Heart left ventricle (tissue), 16 donors: ENCODE results near the gene CHRNA1. TPM values are rescaled to one million over a fixed set of nuclear protein-coding genes. Genes with fewer than 3 reads are reported as not detected.
"Not testable (repeated sequence)": the region's sequence is repeated elsewhere in the genome, so short reads cannot be mapped to it uniquely, and the experiment has no call there.

Experiments used
- ATAC-seq, 4 donors: fragments of 200-7000 bp; cut with Tn5 transposase; one replicate each; pipeline ENCODE4 v1.9.1; 2020 to 2022; ENCODE audit warnings: moderate library complexity in 4 of 4, mild to moderate bottlenecking in 3 of 4, moderate number of reproducible peaks in 1 of 4
- DNase-seq, 5 donors: peaks; one replicate each; pipeline ENCODE4 v3.0.0-alpha.2; 2020
- H3K27ac ChIP-seq, 12 donors: fragments of 200-600 bp; sonication (generic) in 4 of 12; one replicate each; pipeline versions ENCODE4 v1.5.0 to v1.8.0; 2016 to 2022; ENCODE audit warnings: mild to moderate bottlenecking in 2 of 12
- H3K27me3 ChIP-seq, 9 donors: fragments of 200-600 bp; sonication (generic) in 2 of 9; one replicate each; pipeline versions ENCODE4 v1.5.1 to v1.8.0; 2016 to 2022; ENCODE audit warnings: mild to moderate bottlenecking in 3 of 9
- H3K36me3 ChIP-seq, 9 donors: fragments of 200-600 bp; sonication (generic) in 2 of 9; one replicate each; pipeline versions ENCODE4 v1.5.0 to v1.8.0; 2018 to 2022; ENCODE audit warnings: mild to moderate bottlenecking in 2 of 9
- H3K4me1 ChIP-seq, 12 donors: fragments of 200-600 bp; sonication (generic) in 4 of 12; one replicate each; pipeline versions ENCODE4 v1.5.0 to v1.8.0; 2016 to 2022; ENCODE audit warnings: mild to moderate bottlenecking in 3 of 12
- H3K4me3 ChIP-seq, 12 donors: fragments of 200-600 bp; sonication (generic) in 4 of 12; one replicate each; pipeline versions ENCODE4 v1.5.0 to v1.8.0; 2017 to 2022; ENCODE audit warnings: mild to moderate bottlenecking in 9 of 12, moderate library complexity in 4 of 12
- H3K9me3 ChIP-seq, 12 donors: fragments of 200-600 bp; sonication (generic) in 4 of 12; one replicate each; pipeline versions ENCODE4 v1.5.0 to v1.8.0; 2016 to 2022; ENCODE audit warnings: mild to moderate bottlenecking in 1 of 12
- CTCF ChIP-seq, 12 donors: fragments of 200-600 bp; sonication (generic) in 4 of 12; IDR thresholded peaks; one replicate each; pipeline versions ENCODE4 v1.5.0 to v1.8.0; 2018 to 2022; ENCODE audit warnings: antibody characterized with exemption in 12 of 12, mild to moderate bottlenecking in 5 of 12
- POLR2A ChIP-seq, 2 donors: fragments of 450-650 bp; IDR thresholded peaks; one replicate each; pipeline ENCODE4 v1.6.1; 2017; ENCODE audit warnings: antibody characterized with exemption in 2 of 2, mild to moderate bottlenecking in 2 of 2, moderate library complexity in 2 of 2
- WGBS, 4 donors: extraction: QIAGEN DNeasy Blood & Tissue Kit in 2 of 4; methylation state at CpG; one replicate each; pipeline versions ENCODE4 v1.1.5 to v1.1.7; 2013 to 2018; 5-methylcytosine and 5-hydroxymethylcytosine counted together
- intact Hi-C, 10 donors: fragments of 100-400 bp; cut with DNase I; formaldehyde crosslinking; loops; one replicate each; pipeline versions ENCODE4 v1.11.1 to v1.14.2; 2022
- polyA plus RNA-seq, 2 donors: library from polyadenylated mRNA; stranded (reverse); fragments of 200-250 nt; gene quantifications; one replicate each; pipeline ENCODE4 v1.2.3, GENCODE V29; 2013
- total RNA-seq, 9 donors: library from RNA; depleted of rRNA in 2 of 9; stranded (reverse); fragments of >200 nt in 2 of 9; fragmentation: NEBNext Ultra II Directional in 3 of 9; extraction: Animal tissue kit (Norgen Biotek cat#: 25700) in 3 of 9; gene quantifications; one replicate each; pipeline versions ENCODE4 v1.1.0 to v1.2.4, GENCODE V29; 2016 to 2023
- donor health status: ischemic (EF 13 %, LVEDD 7.1; RV severe dilation, severe dysfunction).
- donor health status: healthy with polysubstance abuse.
- donor health status: DM: no; HTN: yes; CAD: no.
- donor health status: DM: no; HTN: no; CAD: no.
- donor health status: ischemic (EF 25% LVEDD 6.9; RV normal size, moderate dysfunction).
- donor health status: ischemic (EF 25% LVEDD 5.7; RV mildly dilated, moderate dysfunction).
- donor health status: healthy.
- donor health status: DM: yes; HTN: yes; CAD: no.
- donor health status: ischemic (EF 35%, LVEDD 5.7; RV mildly dilated, moderate dysfunction).
- donor health status: nonischemic (EF 11% LVEDD 7.7; RV severe dilation, severe dysfunction).
- donor health status: DM: yes; HTN: yes; CAD: no.
- donor health status: PGD.
- donor health status: ischemic (EF 29% LVEDD 5.4; RV normal size, mild dysfunction).
- donor health status: nonischemic (EF 23%, LVEDD 6.1; RV moderate dilation, normal function).

CHRNA1 gene
- total and polyA plus RNA-seq, 11 donors = 0.07 to 1.8 (median 0.86) TPM; not detected in 3

- no peak overlapping the region for H3K27ac ChIP-seq
- ATAC-seq = no peak
- no peaks in the 10 kb centered on the region for H3K4me1 ChIP-seq
- no peaks in the 10 kb centered on the region for H3K36me3 ChIP-seq
- TF ChIP-seq POLR2A (IDR thresholded peaks at IDR 0.05) (no peak), CTCF (IDR thresholded peaks at IDR 0.05) (no peak)
- peaks cover 0 to 4% (median 0%) of the 10 kb centered on the region in 9 donors for H3K27me3 ChIP-seq
- H3K9me3 ChIP-seq = no peaks in the 10 kb centered on the region
- intact Hi-C loops = no loop called here
- no peak for DNase-seq
- no peak overlapping the region for H3K4me3 ChIP-seq
- 89 to 100% (median 95%) methylated on average over 2 of the region's 2 CpGs for WGBS, 4 donors
Observed at GRCh38 chr2:174713686-174714085, 50.6 kb downstream of the CHRNA1 start.

- H3K4me3 ChIP-seq = no peak overlapping the region
- 86 to 91% (median 89%) methylated on average over 6 of the region's 6 CpGs for WGBS, 4 donors
- H3K36me3 ChIP-seq = no peaks in the 10 kb centered on the region
- no peaks in the 10 kb centered on the region for H3K4me1 ChIP-seq
- no peak for ATAC-seq
- H3K9me3 ChIP-seq = no peaks in the 10 kb centered on the region
- intact Hi-C loops = no loop called here
- peaks cover 0 to 15% (median 0%) of the 10 kb centered on the region in 9 donors for H3K27me3 ChIP-seq
- no peak overlapping the region for H3K27ac ChIP-seq
- no peak for TF ChIP-seq CTCF (IDR thresholded peaks at IDR 0.05)
- TF ChIP-seq POLR2A (IDR thresholded peaks at IDR 0.05) = no peak
- DNase-seq = no peak
Observed at GRCh38 chr2:174711206-174711605, 53.1 kb downstream of the CHRNA1 start.

- intact Hi-C loops = not testable (repeated sequence)
Observed at GRCh38 chr2:174709416-174710004, 54.8 kb downstream of the CHRNA1 start.

GRCh38 chr2:174708713-174709112, 55.6 kb downstream of the CHRNA1 start:
- Histone ChIP-seq H3K4me3 (no peak overlapping the region), H3K27ac (no peak overlapping the region), H3K27me3 (peaks cover 0 to 15% (median 5%) of the 10 kb centered on the region in 9 donors), H3K9me3 (no peaks in the 10 kb centered on the region), H3K4me1 (peaks cover 0 to 5% (median 0%) of the 10 kb centered on the region in 12 donors), H3K36me3 (no peaks in the 10 kb centered on the region)
- DNase-seq = no peak
- 73 to 82% (median 76%) methylated on average over 9 of the region's 9 CpGs for WGBS, 4 donors
- intact Hi-C loops = no loop called here
- no peak for TF ChIP-seq POLR2A (IDR thresholded peaks at IDR 0.05)
- no peak for TF ChIP-seq CTCF (IDR thresholded peaks at IDR 0.05)
- no peak for ATAC-seq

More at GRCh38 chr2:174709416-174710004, 54.8 kb downstream of the CHRNA1 start:
- H3K27ac ChIP-seq, H3K9me3 ChIP-seq, ATAC-seq, H3K4me1 ChIP-seq, H3K36me3 ChIP-seq, H3K4me3 ChIP-seq, DNase-seq: not testable (repeated sequence)
- H3K27me3 ChIP-seq = peaks cover 0 to 15% (median 5%) of the 10 kb centered on the region in 9 donors
- WGBS, 4 donors = 94 to 100% (median 97%) methylated on average over 9 to 32 of the region's 32 CpGs

GRCh38 chr2:174705321-174705720, 59.0 kb downstream of the CHRNA1 start:
- peaks cover 0 to 5% (median 0%) of the 10 kb centered on the region in 12 donors for H3K4me1 ChIP-seq
- WGBS, 4 donors = 60 to 78% (median 68%) methylated on average over 4 of the region's 4 CpGs
- H3K27me3 ChIP-seq = peaks cover 0 to 15% (median 5%) of the 10 kb centered on the region in 9 donors
- no peak overlapping the region for H3K4me3 ChIP-seq
- DNase-seq (no peak), ATAC-seq (no peak)
- intact Hi-C loops = no loop called here
- no peak overlapping the region for H3K27ac ChIP-seq
- TF ChIP-seq CTCF (IDR thresholded peaks at IDR 0.05) (no peak), POLR2A (IDR thresholded peaks at IDR 0.05) (no peak)
- H3K9me3 ChIP-seq = no peaks in the 10 kb centered on the region
- H3K36me3 ChIP-seq = no peaks in the 10 kb centered on the region
